GM18951 (cell line): Measurements from ENCODE around the gene FOLR2.

Experiments used
- POLR2A ChIP-seq: IDR thresholded peaks from 4 replicates; pipeline ENCODE4 v1.6.1; 2011; ENCODE audit warnings: mild to moderate bottlenecking; ENCODE audit not compliant: insufficient read length, insufficient read depth; ENCODE audit errors: extremely low read depth
- in situ Hi-C: fragments of 300-500 bp; cut with MboI; formaldehyde crosslinking; loops from one replicate; pipeline ENCODE4 v1.12.0; 2022; ENCODE audit warnings: low sequenced_read_pairs, mixed read lengths, inconsistent platforms; ENCODE audit not compliant: unreplicated experiment

The FOLR2 gene

DNA sequence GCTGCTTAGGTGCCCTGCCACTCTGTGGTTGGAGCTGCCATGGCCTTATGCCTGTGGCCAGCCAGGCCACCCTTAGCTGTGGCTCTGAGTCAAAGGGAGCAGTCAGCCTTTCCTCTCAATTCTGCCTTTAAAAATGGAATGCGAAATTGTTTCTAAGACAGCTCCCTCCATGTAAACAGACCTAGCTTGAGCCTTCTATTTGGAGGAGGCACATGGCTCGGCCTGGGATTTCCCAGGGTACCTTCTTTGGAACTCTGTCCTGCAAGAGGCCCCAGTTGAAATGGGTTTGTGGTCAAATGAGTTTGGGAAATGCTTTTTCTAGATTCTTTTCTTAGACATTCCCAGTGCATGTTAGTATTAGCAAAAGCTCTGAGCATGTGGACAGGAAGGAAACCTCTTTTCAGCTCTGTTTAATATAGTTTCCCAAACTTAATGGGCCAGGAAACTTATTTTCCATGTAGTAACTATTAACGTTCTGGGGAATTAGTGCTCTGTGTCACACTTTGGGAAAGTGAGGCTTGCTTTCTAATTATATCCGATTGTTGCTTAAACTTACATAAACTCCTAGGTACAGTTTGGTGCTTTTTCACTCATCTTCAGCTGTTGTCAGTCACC, 19.6 kb downstream of the FOLR2 start:
- in situ Hi-C loops = no loop called here
- no peak for TF ChIP-seq POLR2A

DNA sequence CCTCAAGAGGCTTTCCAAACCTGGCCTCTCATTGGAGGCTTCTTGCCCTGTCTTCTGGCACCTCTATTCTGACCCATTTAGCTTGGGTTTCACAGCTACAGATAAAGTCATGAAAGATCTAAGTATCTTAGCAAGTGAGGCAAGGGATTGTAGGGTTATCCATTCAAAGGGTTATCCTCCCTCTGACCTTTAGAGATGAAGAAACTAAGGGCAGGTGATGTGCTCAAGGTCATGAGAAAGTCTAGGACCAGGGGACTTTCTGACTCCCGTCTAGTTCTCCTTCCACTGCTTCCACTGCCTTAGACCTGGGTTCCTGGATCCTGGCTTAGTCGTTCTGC, 20.1 kb downstream of the FOLR2 start:
- no peak for TF ChIP-seq POLR2A
- in situ Hi-C loops = no loop called here

DNA sequence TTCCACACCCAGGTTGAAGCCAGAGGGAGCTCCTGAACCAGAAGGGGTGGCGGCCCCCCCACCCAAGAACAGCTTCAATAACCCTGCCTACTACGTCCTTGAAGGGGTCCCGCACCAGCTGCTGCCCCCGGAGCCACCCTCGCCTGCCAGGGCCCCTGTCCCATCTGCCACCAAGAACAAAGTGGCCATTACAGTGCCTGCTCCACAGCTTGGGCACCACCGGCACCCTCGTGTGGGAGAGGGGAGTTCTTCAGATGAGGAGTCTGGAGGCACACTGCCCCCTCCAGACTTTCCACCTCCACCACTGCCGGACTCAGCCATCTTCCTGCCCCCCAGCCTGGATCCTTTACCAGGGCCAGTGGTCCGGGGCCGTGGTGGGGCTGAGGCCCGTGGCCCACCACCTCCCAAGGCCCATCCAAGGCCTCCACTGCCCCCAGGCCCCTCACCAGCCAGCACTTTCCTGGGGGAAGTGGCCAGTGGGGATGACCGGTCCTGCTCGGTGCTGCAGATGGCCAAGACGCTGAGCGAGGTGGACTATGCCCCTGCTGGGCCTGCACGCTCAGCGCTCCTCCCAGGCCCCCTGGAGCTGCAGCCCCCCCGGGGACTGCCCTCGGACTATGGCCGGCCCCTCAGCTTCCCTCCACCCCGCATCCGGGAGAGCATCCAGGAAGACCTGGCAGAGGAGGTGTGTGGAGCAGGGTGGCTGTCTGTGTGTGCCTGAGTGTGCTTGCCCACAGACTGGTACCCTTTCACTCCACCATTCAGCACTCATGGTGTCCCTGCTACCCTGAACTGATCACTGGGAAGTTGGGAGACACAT, 20.7 kb downstream of the FOLR2 start:
- in situ Hi-C loops = no loop called here
- TF ChIP-seq POLR2A = no peak

DNA sequence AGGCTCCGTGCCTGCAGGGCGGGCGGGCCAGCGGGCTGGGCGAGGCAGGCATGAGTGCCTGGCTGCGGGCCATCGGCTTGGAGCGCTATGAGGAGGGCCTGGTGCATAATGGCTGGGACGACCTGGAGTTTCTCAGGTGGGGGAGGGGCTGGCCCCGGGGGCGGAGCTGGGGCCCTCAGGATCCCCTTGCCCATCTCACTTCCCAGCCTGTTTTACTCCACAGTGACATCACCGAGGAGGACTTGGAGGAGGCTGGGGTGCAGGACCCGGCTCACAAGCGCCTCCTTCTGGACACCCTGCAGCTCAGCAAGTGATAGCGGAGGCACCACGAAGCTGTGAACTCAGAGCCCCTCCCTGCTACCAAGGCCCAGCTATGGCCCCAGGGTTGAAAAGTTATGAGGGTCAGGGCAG, 21.5 kb downstream of the FOLR2 start:
- in situ Hi-C loops = no loop called here
- TF ChIP-seq POLR2A = no peak

DNA sequence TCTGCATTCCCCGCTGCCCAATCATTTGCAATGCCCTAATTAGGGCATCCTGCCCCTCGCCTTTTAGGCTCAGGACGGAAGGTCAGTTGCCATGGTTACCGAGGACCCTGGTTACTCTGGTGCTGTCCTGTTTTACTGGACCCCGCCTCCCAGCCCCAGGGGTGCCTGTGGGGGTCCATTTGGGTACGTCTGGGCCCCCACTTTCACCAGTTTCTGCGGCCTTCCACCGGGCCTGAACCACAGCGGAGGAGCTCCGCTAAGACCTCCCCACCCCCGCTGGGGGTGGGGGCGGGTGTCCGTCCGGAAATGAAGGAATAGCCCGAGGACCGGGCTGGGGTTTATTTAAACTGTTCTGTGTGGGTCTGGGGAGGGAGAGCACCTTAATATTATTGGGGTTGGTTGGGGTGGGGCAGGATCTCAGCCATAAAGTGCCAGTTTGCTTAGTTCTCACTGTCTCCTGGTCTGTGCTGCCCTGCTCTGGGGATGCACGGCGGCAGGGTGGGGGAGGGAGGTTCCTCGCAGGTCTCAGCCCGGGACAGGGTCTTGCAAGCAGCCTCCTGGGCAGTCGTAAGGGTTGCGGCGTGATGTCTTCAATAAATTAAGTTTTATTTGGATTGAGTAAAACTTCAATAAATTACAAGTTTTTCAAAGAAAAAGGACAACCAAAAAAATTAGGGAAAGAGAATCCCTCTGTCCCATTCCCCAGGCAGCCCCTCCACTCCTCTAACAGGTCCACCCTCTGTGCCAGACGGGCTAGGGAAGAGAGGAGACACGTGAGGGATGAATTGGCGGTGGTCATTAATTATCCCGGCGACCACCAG, 22.1 kb downstream of the FOLR2 start:
- in situ Hi-C loops = no loop called here
- TF ChIP-seq POLR2A = no peak

DNA sequence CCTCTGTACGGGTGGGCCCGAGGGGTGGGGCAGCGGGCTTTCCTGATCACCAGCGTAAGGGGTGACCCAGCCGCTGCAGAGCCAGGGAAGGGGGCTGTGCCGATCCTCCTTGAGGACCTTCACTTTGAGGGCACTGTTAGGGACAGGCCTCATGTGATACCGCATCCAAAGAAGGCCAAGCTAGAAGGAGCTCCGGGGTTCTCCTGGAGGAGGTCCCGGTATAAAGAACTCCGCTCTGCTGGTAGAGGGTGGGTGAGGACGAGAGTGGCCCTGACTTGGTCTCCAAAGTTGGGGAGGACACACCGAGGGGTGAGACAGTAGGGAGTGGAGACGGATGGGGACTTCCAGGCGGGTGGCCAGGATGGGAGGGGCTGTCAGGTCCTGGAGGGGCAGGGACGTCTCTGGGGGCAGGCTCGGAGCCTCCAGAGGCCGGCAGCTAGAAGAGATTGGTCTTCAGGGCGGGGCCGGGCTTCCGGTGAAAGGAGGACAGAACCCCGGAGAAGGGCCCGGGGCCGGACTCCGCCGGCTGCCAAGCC, 22.8 kb downstream of the FOLR2 start:
- in situ Hi-C loops = no loop called here

DNA sequence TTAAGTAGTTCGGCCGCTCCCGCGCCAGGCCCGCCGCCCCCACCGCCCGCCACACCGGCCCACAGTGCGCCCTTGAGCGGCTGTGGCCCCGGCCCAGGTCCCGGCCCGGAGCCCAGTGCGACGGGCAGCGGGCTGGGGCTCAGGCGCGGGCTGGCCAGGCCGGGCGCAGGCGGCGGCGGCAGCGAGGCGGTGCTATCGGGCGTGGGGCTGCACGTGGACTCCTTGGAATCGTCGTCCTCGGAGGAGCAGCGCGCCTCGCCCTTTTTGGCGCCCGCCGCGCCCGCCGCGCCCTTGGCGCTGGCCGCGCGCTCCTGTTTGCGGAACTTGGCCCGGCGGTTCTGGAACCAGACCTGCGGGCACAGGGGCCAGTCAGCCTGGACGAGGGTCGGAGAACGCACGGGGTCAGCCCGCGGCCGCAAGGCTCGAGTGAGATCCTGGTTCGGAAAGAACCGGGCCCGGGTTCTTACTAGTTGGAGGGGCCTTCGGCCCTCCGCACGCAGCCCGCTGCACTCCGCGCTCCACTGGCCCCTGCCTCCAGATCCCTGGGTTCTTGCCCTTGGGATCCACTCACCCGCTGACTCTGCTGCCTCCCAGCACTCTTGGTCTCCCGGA, 23.4 kb downstream of the FOLR2 start:
- in situ Hi-C loops = no loop called here
- TF ChIP-seq POLR2A = no peak

More for the DNA sequence above, 22.8 kb downstream of the FOLR2 start:
- TF ChIP-seq POLR2A = no peak

DNA sequence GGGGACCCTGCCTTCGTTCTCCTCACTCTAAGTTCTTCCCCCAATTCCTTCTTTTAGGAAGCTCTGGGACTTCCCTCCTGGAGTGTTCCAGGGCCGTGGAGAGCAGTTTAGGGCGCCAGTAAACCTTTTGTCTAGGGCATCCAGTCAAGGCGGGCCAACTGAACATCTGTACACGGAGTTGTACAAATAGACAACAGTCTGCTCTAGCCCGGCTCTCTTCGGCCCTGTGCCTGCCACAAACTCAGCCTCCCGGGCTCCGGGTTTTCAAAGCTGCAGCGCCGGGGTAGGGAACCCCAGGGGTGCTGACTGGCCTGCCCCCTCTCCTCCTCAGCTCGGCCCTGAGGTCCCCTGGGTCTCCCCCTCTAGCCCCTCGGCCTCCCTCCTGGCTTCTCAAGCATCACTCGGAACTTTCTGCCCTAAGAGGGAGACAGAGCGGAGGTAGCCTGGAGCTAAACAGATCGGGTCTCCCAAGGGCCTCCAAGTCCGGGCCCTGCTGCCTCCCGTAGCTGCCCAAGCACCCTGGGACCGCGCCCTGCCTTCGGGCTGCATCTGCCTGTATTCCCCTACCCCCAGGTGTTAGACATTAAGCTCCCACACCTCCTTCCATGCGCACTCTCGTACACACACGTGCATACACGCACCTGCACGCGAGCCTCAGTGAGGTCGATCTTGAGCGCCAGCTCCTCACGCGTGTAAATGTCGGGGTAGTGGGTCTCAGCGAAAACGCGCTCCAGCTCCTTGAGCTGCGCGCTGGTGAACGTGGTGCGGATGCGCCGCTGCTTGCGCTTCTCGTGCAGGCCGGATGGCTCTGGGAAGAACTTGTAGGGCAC, 24.1 kb downstream of the FOLR2 start:
- no peak for TF ChIP-seq POLR2A
- in situ Hi-C loops = no loop called here

DNA sequence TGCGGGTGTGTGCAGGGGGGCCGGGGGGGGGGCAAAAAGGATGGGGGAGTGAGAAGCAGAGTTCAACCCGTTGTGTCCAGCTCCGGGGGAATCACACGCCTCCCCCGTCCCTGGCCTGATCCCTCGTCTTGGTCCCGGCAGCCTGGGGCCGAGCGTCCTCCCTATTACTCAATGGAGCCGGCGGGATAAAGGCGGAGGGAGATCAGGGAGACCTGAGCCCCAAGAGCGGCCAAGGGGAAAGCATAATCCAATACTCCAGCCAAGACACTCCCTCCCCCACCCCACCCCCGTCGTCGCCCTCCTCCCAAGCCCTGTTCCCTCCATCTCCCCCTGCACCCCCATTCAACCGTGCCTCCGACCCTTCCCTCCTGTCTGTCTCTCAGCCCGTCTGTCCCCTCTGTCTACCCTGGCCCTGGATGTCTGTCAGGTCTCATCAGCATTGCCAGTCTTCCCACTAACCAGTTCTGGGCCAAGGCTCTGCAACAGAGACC, 24.7 kb downstream of the FOLR2 start:
- in situ Hi-C loops = no loop called here
- TF ChIP-seq POLR2A = no peak

DNA sequence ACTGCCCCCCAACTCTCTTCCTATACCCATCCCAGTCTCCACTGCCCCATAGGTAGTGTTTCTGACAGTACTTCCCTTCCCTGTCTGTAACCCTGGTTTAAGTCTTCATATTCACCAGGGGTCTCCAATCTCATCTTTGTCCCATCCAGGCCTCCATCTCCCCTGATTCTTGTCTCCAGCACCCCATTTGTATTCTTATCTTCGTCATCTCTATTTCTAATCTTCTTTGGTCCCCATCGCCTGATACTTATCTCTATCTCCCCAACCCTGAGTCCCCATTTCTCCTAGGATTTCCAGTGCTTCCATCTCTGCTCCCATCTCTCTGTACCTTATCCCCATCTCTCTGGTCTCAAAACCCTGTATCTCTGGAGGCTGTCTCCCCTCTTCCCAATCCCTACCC, 25.5 kb downstream of the FOLR2 start:
- in situ Hi-C loops = no loop called here
- TF ChIP-seq POLR2A = no peak

DNA sequence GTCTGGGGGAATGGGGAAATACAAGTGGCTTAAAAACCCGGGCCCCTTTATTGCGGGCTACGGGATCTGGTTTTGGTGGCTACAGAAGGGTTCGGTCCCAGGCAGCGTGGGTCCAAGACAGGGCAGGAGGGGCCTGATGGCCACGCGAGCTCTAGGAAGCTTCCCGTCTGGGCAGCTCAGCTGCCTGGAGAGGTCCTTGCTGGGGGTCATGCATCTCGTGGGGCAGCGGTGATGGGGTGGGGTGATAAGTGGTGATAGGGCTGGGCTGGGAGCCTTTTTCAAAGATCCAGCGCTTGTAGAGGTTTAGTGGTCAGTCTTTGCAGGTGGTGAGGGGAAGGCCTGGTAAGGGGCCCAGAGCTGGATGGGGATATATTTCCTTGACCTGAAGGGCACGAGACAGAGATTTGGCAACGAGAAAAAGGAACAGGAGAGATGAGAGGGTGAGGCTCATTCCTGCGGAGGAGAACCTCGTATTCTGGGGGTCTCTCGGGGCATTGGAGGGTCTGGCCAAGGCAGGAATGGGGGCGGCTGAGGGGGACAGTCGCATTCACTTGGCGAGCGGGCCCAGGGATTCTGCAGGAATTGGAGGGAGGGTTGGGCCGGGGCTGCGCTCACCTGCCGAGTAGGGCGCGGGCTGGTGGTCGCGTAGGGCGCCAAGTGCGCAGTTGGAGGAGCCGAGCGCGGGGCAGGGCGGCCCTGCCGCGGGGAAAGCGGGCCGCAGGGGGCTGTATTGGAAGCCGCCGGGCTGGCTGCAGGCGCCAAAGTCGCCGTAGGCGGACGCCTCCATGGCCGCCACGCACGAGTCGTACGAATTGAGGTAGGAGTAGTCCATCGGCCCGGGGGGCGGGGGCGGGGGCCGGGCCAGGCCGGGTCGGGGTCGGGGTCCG, 26.8 kb downstream of the FOLR2 start:
- no peak for TF ChIP-seq POLR2A
- in situ Hi-C loops = no loop called here
